HEK293T (cell line): ENCODE measurements around the gene SLC2A4.

Experiments used
- CTCF ChIA-PET: fragments of 350-600 bp; formaldehyde crosslinking; extraction: SDS; loops from one replicate; lab custom pipeline; 2021; ENCODE audit warnings: antibody characterized with exemption, inconsistent platforms; lab: Yijun Ruan, JAX
- POLR2A ChIA-PET: fragments of 350-600 bp; formaldehyde crosslinking; extraction: SDS; loops from one replicate; lab custom pipeline; 2020; ENCODE audit warnings: antibody characterized with exemption, inconsistent platforms; lab: Yijun Ruan, JAX
- DNase-seq: peaks from one replicate; pipeline ENCODE4 v3.0.0; 2012; ENCODE audit warnings: mixed read lengths; ENCODE audit errors: extremely low spot score
- ARNT ChIP-seq: fragments of 450-650 bp; IDR thresholded peaks from 2 replicates; pipeline ENCODE4 v1.6.1; 2017; ENCODE audit warnings: mild to moderate bottlenecking
- BHLHE40 ChIP-seq: fragments of 450-650 bp; IDR thresholded peaks from 2 replicates; pipeline ENCODE4 v1.6.1; 2016; ENCODE audit warnings: mild to moderate bottlenecking, moderate library complexity, borderline replicate concordance
- CTBP1 ChIP-seq: fragments of 450-650 bp; IDR thresholded peaks from 2 replicates; pipeline ENCODE4 v1.6.1; 2016; ENCODE audit warnings: borderline replicate concordance
- ELF4 ChIP-seq: fragments of 450-650 bp; IDR thresholded peaks from 2 replicates; pipeline ENCODE4 v1.6.1; 2017; ENCODE audit warnings: antibody characterized with exemption
- FOXA1 ChIP-seq: fragments of 450-650 bp; IDR thresholded peaks from 2 replicates; pipeline ENCODE4 v1.6.1; 2016; ENCODE audit warnings: mild to moderate bottlenecking
- FOXK2 ChIP-seq: fragments of 450-650 bp; IDR thresholded peaks from 2 replicates; pipeline ENCODE4 v1.6.1; 2016; ENCODE audit warnings: mild to moderate bottlenecking
- FOXM1 ChIP-seq: fragments of 450-650 bp; IDR thresholded peaks from 2 replicates; pipeline ENCODE4 v1.6.1; 2017; ENCODE audit warnings: mild to moderate bottlenecking, borderline replicate concordance
- HDGF ChIP-seq: fragments of 450-650 bp; IDR thresholded peaks from 2 replicates; pipeline ENCODE4 v1.6.1; 2017; ENCODE audit warnings: antibody characterized with exemption, borderline replicate concordance
- L3MBTL2 ChIP-seq: fragments of 450-650 bp; conservative IDR thresholded peaks from 2 replicates; pipeline ENCODE4 v1.6.1; 2016; ENCODE audit warnings: mild to moderate bottlenecking
- LEF1 ChIP-seq: fragments of 450-650 bp; IDR thresholded peaks from 2 replicates; pipeline ENCODE4 v1.6.1; 2017; ENCODE audit warnings: mild to moderate bottlenecking, borderline replicate concordance
- NFRKB ChIP-seq: fragments of 450-650 bp; IDR thresholded peaks from 2 replicates; pipeline ENCODE4 v1.6.1; 2016; ENCODE audit warnings: mild to moderate bottlenecking, moderate library complexity
- PKNOX1 ChIP-seq: fragments of 450-650 bp; IDR thresholded peaks from 2 replicates; pipeline ENCODE4 v1.6.1; 2016
- SP1 ChIP-seq: fragments of 450-650 bp; IDR thresholded peaks from 2 replicates; pipeline ENCODE4 v1.6.1; 2017
- SUZ12 ChIP-seq: fragments of 450-650 bp; IDR thresholded peaks from 2 replicates; pipeline ENCODE4 v1.6.1; 2016; ENCODE audit warnings: mild to moderate bottlenecking
- TARDBP ChIP-seq: fragments of 450-650 bp; IDR thresholded peaks from 2 replicates; pipeline ENCODE4 v1.6.1; 2016
- ZNF384 ChIP-seq: fragments of 450-650 bp; IDR thresholded peaks from 2 replicates; pipeline ENCODE4 v1.6.1; 2016

The SLC2A4 gene

GRCh38 chr17:7322520-7323194, 41.1 kb downstream of the SLC2A4 start:
- ChIA-PET CTCF (no interaction called here), POLR2A (no interaction called here)
- DNase-seq: no peak
- no peak for TF ChIP-seq LEF1

GRCh38 chr17:7323731-7324437, 42.4 kb downstream of the SLC2A4 start:
- TF ChIP-seq L3MBTL2: no peak
- TF ChIP-seq ARNT: no peak
- TF ChIP-seq SP1: no peak
- no peak for TF ChIP-seq CTBP1
- no peak for TF ChIP-seq TARDBP
- TF ChIP-seq ELF4: no peak
- no peak for TF ChIP-seq SUZ12
- no peak for TF ChIP-seq NFRKB
- no peak for TF ChIP-seq PKNOX1
- peak; percentile 75 for DNase-seq
- POLR2A ChIA-PET: no interaction called here
- CTCF ChIA-PET: interaction anchor here (0.5 to 1.0 kb wide), 2 partner anchors 8 to 243 kb away, joined by 4 read pairs; no protein-coding TSS in a partner anchor

GRCh38 chr17:7324438-7324779, 42.9 kb downstream of the SLC2A4 start:
- POLR2A ChIA-PET: no interaction called here
- CTCF ChIA-PET: interaction anchor here (0.5 to 1.1 kb wide), 3 partner anchors 9 to 243 kb away, joined by 4 to 5 read pairs (median 4); no protein-coding TSS in a partner anchor
- DNase-seq: no peak
- no peak for TF ChIP-seq L3MBTL2
- no peak for TF ChIP-seq PKNOX1
- no peak for TF ChIP-seq NFRKB
- TF ChIP-seq FOXA1: no peak

- TF ChIP-seq TARDBP (no peak), SP1 (no peak), ZNF384 (no peak), FOXM1 (no peak), L3MBTL2 (no peak), LEF1 (no peak), HDGF (no peak), PKNOX1 (no peak), ARNT (no peak), NFRKB (no peak), ELF4 (no peak), SUZ12 (no peak), FOXK2 (no peak), FOXA1 (no peak), CTBP1 (no peak), BHLHE40 (no peak)
- POLR2A ChIA-PET: interaction anchor here (5.1 kb wide), 1 partner anchor 9 kb away, joined by 56 read pairs; the partner anchor contains the start of gene GPS2
- CTCF ChIA-PET: interaction anchor here (1.0 to 1.1 kb wide), 2 partner anchors 9 to 12 kb away, joined by 4 to 5 read pairs; no protein-coding TSS in a partner anchor
- no peak for DNase-seq
These were observed 43.6 kb downstream of the SLC2A4 start for GRCh38 chr17:7325031-7325528.

GRCh38 chr17:7326186-7326585, 44.7 kb downstream of the SLC2A4 start:
- ChIA-PET CTCF (no interaction called here), POLR2A (interaction anchor here (5.1 kb wide), 1 partner anchor 11 kb away, joined by 56 read pairs; the partner anchor contains the start of gene GPS2)
- no peak for TF ChIP-seq PKNOX1
- TF ChIP-seq SUZ12: no peak
- no peak for TF ChIP-seq TARDBP
- TF ChIP-seq L3MBTL2: no peak
- no peak for TF ChIP-seq NFRKB
- no peak for TF ChIP-seq SP1
- TF ChIP-seq FOXK2: no peak
- TF ChIP-seq ELF4: no peak
- no peak for TF ChIP-seq ZNF384
- TF ChIP-seq FOXM1: no peak
- no peak for TF ChIP-seq ARNT
- no peak for TF ChIP-seq BHLHE40
- no peak for TF ChIP-seq FOXA1
- TF ChIP-seq LEF1: no peak
- no peak for TF ChIP-seq CTBP1
- TF ChIP-seq HDGF: no peak
- no peak for DNase-seq
